Ishikawa (cell line): ENCODE results near the gene ZYX.

Experiments
- CEBPB ChIP-seq: IDR thresholded peaks from 2 replicates; pipeline ENCODE4 v1.6.1; 2012
- EGR1 ChIP-seq: IDR thresholded peaks from 2 replicates; pipeline ENCODE4 v1.6.1; 2012
- EP300 ChIP-seq: IDR thresholded peaks from 2 replicates; pipeline ENCODE4 v1.6.1; 2012; ENCODE audit warnings: borderline replicate concordance
- FOXM1 ChIP-seq: IDR thresholded peaks from 2 replicates; pipeline ENCODE4 v1.6.1; 2012; ENCODE audit warnings: low read depth, borderline replicate concordance
- TF ChIP-seq, protein P1 (sequence below): IDR thresholded peaks from 2 replicates; pipeline ENCODE4 v1.6.1; 2012; ENCODE audit warnings: low read depth, mild to moderate bottlenecking
- TF ChIP-seq, protein P2 (sequence below): IDR thresholded peaks from 2 replicates; pipeline ENCODE4 v1.6.1; 2012

- TF ChIP-seq, protein P1, sequence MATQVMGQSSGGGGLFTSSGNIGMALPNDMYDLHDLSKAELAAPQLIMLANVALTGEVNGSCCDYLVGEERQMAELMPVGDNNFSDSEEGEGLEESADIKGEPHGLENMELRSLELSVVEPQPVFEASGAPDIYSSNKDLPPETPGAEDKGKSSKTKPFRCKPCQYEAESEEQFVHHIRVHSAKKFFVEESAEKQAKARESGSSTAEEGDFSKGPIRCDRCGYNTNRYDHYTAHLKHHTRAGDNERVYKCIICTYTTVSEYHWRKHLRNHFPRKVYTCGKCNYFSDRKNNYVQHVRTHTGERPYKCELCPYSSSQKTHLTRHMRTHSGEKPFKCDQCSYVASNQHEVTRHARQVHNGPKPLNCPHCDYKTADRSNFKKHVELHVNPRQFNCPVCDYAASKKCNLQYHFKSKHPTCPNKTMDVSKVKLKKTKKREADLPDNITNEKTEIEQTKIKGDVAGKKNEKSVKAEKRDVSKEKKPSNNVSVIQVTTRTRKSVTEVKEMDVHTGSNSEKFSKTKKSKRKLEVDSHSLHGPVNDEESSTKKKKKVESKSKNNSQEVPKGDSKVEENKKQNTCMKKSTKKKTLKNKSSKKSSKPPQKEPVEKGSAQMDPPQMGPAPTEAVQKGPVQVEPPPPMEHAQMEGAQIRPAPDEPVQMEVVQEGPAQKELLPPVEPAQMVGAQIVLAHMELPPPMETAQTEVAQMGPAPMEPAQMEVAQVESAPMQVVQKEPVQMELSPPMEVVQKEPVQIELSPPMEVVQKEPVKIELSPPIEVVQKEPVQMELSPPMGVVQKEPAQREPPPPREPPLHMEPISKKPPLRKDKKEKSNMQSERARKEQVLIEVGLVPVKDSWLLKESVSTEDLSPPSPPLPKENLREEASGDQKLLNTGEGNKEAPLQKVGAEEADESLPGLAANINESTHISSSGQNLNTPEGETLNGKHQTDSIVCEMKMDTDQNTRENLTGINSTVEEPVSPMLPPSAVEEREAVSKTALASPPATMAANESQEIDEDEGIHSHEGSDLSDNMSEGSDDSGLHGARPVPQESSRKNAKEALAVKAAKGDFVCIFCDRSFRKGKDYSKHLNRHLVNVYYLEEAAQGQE, result no peak
- TF ChIP-seq EP300, result no peak
- no peak for TF ChIP-seq EGR1
- no peak for TF ChIP-seq FOXM1
- TF ChIP-seq, protein P2, sequence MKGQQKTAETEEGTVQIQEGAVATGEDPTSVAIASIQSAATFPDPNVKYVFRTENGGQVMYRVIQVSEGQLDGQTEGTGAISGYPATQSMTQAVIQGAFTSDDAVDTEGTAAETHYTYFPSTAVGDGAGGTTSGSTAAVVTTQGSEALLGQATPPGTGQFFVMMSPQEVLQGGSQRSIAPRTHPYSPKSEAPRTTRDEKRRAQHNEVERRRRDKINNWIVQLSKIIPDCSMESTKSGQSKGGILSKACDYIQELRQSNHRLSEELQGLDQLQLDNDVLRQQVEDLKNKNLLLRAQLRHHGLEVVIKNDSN, result no peak
- no peak for TF ChIP-seq CEBPB
These were observed 25.4 kb upstream of the ZYX start for GRCh38 chr7:143355450-143356385.
